HG02642 (cell line): Measurements from ENCODE around the gene PEAK1.

Source experiments
- ATAC-seq: cut with Tn5 transposase; IDR thresholded peaks from one replicate; pipeline ENCODE4 v1.9.1; 2021; ENCODE audit warnings: mild to moderate bottlenecking; ENCODE audit not compliant: unreplicated experiment, poor library complexity

PEAK1 gene

DNA sequence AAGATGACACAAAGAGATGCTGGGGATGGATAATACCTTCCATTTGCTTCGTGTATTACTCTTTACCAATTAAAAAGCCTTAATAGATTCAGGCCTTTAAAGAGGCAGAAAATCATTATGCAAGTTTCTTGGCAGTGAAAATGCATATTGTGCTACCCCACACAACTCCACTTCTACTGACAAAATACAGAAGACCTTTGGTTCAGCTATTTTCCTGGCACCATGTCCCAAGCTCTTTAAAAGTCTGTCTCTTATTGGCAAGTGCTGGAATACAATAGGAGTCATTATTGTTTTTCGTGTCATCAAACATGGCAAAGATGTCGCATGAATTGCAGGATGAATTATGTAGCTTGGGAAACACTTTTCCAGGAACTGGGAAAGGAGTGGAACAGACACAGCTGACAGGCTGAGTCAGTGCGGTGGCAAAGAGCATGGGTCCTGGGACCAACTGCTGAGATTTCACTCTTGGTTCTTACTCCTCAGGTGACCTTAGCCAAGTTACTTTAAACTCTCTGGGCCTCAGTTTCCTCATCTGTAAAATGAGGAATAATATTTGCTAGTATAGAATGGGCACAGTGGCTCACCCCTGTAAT, 343.5 kb downstream of the PEAK1 start:
- ATAC-seq: no peak

GRCh38 chr15:77075528-77075927, 344.4 kb downstream of the PEAK1 start:
- no peak for ATAC-seq

DNA sequence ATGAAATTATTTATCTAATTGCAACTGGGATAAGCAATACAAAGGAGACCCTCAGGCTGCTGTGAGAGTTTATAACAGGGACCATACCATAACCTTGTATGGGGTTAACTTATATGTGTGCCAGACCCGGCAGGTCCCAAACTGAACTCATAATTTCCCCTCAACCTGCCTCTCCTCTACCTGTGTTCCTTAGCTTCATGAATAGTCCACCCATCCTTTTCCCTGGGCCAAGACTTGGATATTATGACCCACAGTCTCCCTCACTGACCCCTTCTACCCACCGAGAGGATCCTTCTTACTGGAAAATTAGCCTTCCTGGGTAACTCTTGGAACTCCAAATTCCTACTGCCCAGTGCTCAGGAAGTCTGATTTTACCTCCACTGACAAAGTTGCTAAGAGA, 345.6 kb downstream of the PEAK1 start:
- no peak for ATAC-seq

- ATAC-seq: no peak
Measured at GRCh38 chr15:77071305-77072223, 348.3 kb downstream of the PEAK1 start.

DNA sequence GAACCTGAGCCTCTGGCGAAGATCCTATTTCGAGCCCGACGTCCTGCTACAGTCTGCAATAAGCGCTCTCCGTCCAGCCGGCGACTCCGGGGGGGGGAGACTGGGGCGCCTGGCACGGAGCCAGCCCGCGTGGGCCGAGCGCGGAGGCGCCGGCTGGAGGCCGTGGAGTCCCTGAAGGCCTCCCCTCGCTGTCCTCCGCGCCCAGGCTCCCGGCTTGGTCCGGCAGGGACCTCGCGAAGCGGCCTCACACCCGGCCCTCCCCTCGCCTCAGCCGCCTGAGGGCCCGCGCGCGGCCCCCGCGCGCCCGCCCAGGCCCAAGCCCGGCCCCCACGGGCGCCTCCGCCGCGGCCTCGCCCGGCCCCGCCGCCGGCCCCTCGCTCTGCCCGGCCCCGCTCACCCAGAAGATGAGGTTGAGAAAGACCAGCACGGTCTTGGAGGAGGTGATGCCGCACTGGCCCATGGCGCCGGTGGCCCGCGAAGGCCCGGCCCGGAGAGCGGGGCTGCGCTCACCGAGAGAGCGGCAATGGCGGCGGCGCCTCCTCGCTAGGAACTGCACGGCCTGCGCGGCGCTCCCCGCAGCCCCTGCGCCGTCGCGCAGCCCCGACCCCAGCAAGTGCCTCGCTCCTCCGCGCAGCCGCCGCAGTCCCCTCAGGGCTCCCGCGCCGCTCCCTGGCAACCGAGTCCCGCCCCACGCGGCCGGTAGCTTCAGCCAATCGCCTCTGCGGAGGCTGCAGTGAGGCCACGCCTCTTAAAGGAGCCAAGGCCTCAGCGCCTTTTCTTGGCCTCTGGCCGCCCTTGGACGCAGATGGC, 349.2 kb downstream of the PEAK1 start, which contains the start of gene TSPAN3:
TSPAN3 (minus strand) TSS at position 615 of the 810 bp plus-strand sequence; CDS start at position 460, 155 bp downstream.
- ATAC-seq: peak; percentile 94

DNA sequence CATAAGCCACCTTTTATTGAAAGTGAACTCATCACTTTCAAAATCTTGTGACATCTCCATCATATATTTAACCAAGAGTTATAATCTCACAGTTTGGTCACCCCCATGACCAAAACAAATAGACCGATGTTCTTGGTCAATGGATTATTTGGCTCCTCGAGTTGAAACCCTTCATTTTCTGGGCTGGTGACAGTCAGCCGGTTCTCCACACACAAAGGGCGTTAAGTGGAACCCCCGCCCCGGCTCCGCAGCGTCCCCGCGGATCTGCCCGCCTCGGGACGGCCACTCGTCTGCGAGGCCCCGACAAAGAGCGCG, 349.8 kb downstream of the PEAK1 start:
- no peak for ATAC-seq

GRCh38 chr15:77069521-77070121, 350.3 kb downstream of the PEAK1 start:
- ATAC-seq: no peak

DNA sequence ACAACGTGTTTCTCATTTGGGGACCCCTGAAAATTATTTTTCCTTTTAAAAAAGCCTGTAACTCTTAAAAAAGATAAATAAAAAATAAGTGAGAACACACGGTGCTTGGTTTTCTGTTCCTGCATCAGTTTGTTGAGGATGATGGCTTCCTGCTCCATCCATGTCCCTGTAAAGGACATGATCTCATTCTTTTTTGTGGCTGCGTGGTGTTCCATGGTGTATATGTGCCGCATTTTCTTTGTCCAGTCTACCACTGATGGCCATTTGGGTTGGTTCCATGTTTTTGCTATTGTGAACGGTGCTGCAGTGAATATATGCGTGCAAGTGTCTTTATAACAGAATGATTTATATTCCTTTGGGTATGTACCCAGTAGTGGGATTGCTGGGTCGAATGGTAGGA, 351.3 kb downstream of the PEAK1 start:
- no peak for ATAC-seq

GRCh38 chr15:77067691-77068367, 352.1 kb downstream of the PEAK1 start:
- ATAC-seq: no peak

GRCh38 chr15:77066971-77067690, 352.8 kb downstream of the PEAK1 start:
- no peak for ATAC-seq

DNA sequence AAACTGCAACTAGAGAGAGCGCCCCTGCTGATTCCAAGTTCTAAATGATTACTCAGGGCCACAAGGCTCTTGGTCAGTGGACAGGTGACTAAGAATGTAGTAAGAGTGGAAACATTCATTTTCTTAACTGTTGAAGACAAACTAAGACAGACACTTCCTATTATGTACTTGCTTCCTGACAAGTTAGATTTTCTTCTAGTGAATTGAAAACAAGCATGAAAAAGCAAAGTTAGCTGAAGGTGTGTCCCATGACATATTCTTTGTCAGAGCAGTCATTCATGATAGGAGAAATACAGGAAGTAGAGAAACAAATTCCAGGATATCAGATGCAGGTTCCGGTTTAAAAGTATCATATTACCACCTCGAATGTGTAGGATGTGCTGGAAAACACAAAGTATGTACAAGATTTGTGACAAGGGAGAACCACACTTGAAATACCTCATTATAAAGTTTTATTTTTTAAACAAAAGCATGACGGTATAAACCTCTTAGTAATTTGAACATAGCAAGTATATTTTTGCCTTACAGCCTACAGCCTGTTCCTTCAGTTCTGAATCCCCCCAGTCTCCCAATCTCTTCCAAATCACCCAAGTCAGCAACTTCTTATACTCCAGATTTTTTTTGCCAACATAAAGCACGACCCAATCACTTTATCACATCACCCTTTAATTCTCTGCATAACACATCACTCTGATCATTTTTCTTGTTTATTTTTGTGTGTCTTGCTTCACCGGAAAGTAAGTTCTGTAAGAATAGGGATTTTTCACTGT, 355.2 kb downstream of the PEAK1 start:
- ATAC-seq: no peak

DNA sequence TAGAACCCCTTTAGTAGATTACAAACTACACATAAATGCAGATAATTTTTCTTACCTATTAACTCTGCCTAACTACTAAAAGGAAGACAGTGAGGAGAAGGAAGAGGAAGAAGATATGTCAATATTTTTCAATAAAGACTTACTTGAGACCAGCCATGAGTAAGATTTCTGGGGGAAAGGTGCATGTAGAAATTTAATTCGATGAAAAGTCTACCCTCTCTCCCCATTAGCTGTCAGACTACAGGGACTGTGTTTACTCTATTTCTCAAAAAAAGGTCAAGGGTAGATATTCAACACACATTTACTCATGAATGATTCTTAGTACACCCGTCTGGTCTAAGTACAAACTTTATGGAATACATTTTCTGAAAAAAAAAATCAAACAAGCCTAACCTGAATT, 355.8 kb downstream of the PEAK1 start:
- ATAC-seq: no peak

- no peak for ATAC-seq
Measured at GRCh38 chr15:77063249-77063648, 356.7 kb downstream of the PEAK1 start.

- ATAC-seq: no peak
Measured at GRCh38 chr15:77060546-77060945, 359.4 kb downstream of the PEAK1 start.

DNA sequence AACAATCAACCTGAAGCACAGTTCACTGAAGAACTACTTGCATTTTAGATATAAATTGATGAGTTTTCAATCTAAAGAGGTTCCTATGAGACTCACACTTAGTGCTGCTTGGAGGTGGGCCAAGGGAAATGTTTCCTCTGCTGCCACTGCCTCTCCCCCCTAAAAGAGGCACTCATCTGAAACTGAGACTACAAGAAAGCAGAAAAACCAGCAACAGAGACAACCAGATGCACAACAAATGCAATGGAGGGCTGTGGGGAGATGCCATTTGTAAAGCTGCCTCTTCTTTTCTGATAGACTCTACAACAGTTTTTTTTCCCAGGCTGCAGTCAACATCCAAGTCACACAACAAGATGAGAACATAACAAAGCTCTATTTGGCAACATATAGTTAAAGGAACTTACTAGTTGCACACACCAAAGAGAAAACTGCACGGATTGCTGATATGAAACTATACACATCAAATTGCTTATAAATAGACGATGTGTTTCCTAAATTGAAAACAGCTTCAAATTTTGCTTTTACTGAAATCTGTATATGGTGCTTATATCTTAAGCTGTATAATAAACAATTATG, 360.0 kb downstream of the PEAK1 start:
- peak; percentile 72 for ATAC-seq

DNA sequence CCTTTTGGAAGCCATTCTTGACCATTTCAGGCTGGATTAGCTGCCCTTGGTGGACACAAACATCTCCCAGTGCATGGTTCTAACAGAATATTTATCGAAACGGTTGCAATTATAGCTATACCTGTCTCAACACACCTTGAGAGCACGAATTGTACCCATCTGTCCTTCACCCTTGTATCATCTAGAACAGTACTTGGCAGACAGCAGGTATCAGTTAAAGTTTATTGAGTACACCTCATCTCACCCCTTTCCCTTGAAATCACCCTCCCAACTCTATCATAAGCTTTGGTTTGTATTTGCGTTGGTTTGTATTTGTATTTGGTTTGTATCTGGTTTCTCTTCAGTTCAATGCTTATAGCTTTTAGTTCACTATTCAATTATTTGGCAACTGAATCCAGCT, 361.4 kb downstream of the PEAK1 start:
- ATAC-seq: no peak

- no peak for ATAC-seq
Measured at GRCh38 chr15:77057685-77058084, 362.2 kb downstream of the PEAK1 start.

GRCh38 chr15:77057072-77057471, 362.8 kb downstream of the PEAK1 start:
- ATAC-seq: no peak
